HG03196 (cell line): ENCODE measurements around the gene BBS1.
"Not testable (repeated sequence)": the region's sequence is repeated elsewhere in the genome, so short reads cannot be mapped to it uniquely, and the experiment has no call there.

ENCODE experiments used
- ATAC-seq: cut with Tn5 transposase; IDR thresholded peaks from one replicate; pipeline ENCODE4 v1.9.1; 2021; ENCODE audit not compliant: unreplicated experiment

Gene BBS1

GRCh38 chr11:66569076-66569475 is 58.6 kb downstream of the BBS1 start:
- no peak for ATAC-seq

- no peak for ATAC-seq
These were observed 59.8 kb downstream of the BBS1 start for GRCh38 chr11:66570079-66570849.

- no peak for ATAC-seq
These were observed 60.4 kb downstream of the BBS1 start for GRCh38 chr11:66570850-66571180.

- ATAC-seq: no peak
These were observed 68.7 kb downstream of the BBS1 start for GRCh38 chr11:66579017-66579606.

GRCh38 chr11:66580803-66581202 is 70.4 kb downstream of the BBS1 start:
- ATAC-seq: no peak

DNA sequence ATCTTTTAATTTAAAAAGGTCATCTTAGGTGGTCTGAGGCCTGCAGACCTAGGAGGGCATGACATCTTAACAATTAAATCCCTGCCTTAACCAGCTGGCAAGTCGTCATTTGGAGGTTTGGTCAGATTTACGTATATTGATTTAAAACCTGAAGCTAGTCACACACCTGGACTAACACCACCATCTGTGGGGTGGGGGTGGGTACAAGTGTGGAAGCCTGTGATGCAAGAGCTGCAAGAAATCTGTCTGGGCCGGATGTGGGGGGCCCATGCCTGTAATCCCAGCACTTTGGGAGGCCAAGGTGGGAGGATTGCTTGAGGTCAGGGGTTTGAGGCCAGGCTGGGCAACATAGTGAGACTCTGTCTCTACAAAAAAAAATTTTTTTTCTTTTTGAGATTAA is 70.8 kb downstream of the BBS1 start:
- ATAC-seq: no peak

GRCh38 chr11:66582565-66583147 is 72.2 kb downstream of the BBS1 start:
- not testable (repeated sequence) for ATAC-seq
